ENCODE measurements around the gene ACTRT2.

GRCh38 chr1:3027611-3028371 is 6.5 kb downstream of the ACTRT2 start:
- TF ChIP-seq EZH2phosphoT487 (IDR thresholded peaks at IDR 0.05; ENCODE audit: unreplicated experiment) = no peak
- no peak for TF ChIP-seq REST (IDR thresholded peaks at IDR 0.05; ENCODE audit: unreplicated experiment)
- no peak for TF ChIP-seq CTCF (conservative IDR thresholded peaks at IDR 0.05; ENCODE audit: low read depth in 2 of 2)
- TF ChIP-seq POLR2AphosphoS5 (IDR thresholded peaks at IDR 0.05; ENCODE audit: low read depth) = no peak
- TF ChIP-seq EZH2 (IDR thresholded peaks at IDR 0.05; ENCODE audit: low read depth, unreplicated experiment) = no peak
- no peak for TF ChIP-seq JUNB (IDR thresholded peaks at IDR 0.05; ENCODE audit: unreplicated experiment)
- TF ChIP-seq CREB1 (CRISPR knock-in tag; IDR thresholded peaks at IDR 0.05; ENCODE audit: low read depth) = no peak
- TF ChIP-seq ZNF331 (CRISPR knock-in tag; IDR thresholded peaks at IDR 0.05; ENCODE audit: low read depth) = no peak
- no peak for TF ChIP-seq ETS1 (IDR thresholded peaks at IDR 0.05)
- no peak for TF ChIP-seq ZNF114 (CRISPR knock-in tag; IDR thresholded peaks at IDR 0.05)
- no peak for TF ChIP-seq NANOG (IDR thresholded peaks at IDR 0.05; ENCODE audit: borderline replicate concordance)

Measured in GM23338 (cell line).